A549 (cell line): ENCODE results near the gene SRD5A3. TPM values are rescaled to one million over a fixed set of nuclear protein-coding genes. Genes with fewer than 3 reads are reported as not detected.

Source experiments
- ATAC-seq, 2 experiments: fragments of 200-7000 bp in 1 of 2; fragments of >200 bp in 1 of 2; cut with Nextera tagmentation in 1 of 2; cut with Tn5 transposase in 1 of 2; 3 replicates each; pipeline versions ENCODE4 v1.8.0 to v1.9.1; 2018 to 2020; ENCODE audit warnings: mild to moderate bottlenecking in 1 of 2, moderate library complexity in 1 of 2
- CTCF ChIA-PET: fragments of 300-600 bp; sonication (Branson Sonifier 250); formaldehyde crosslinking; extraction: SDS; loops from one replicate; lab custom pipeline; 2021; ENCODE audit warnings: antibody characterized with exemption, inconsistent platforms; lab: Yijun Ruan, JAX
- POLR2A ChIA-PET: fragments of 350-600 bp; formaldehyde crosslinking; extraction: SDS; loops from one replicate; lab custom pipeline; 2021; ENCODE audit warnings: antibody characterized with exemption, inconsistent platforms; lab: Yijun Ruan, JAX
- DNase-seq, 2 experiments: peaks; one replicate each; pipeline versions ENCODE4 v3.0.0 to v3.0.0-alpha.2; 2011 to 2016; ENCODE audit warnings: low read depth in 1 of 2, low spot score in 1 of 2
- FAIRE-seq: peaks from 2 replicates; lab custom pipeline; 2011; peaks lifted over from hg19 to GRCh38; lab: Jason Lieb, UNC
- H3K27ac ChIP-seq, 2 experiments: fragments of >200 bp; sonication (Bioruptor Twin); formaldehyde crosslinking; 3 replicates each; pipeline ENCODE4 v1.5.1; 2016 to 2017
- H3K4me1 ChIP-seq: fragments of >200 bp; sonication (Bioruptor Twin); formaldehyde crosslinking; 3 replicates; pipeline ENCODE4 v1.6.1; 2016
- H3K4me2 ChIP-seq: fragments of >200 bp; sonication (Bioruptor Twin); formaldehyde crosslinking; 3 replicates; pipeline ENCODE4 v1.6.1; 2016
- H3K4me3 ChIP-seq: fragments of >200 bp; sonication (Bioruptor Twin); formaldehyde crosslinking; 3 replicates; pipeline ENCODE4 v1.5.1; 2016
- H3K9me3 ChIP-seq: fragments of >200 bp; sonication (Bioruptor Twin); formaldehyde crosslinking; 3 replicates; pipeline ENCODE4 v1.6.1; 2016
- BCL3 ChIP-seq: fragments of >200 bp; sonication (Bioruptor Twin); formaldehyde crosslinking; IDR thresholded peaks from 3 replicates; pipeline ENCODE4 v1.6.1; 2016
- BHLHE40 ChIP-seq: IDR thresholded peaks from 2 replicates; pipeline ENCODE4 v1.6.1; 2012; ENCODE audit warnings: low read depth, low read length, inconsistent platforms
- CBX2 ChIP-seq: fragments of 200-600 bp; sonication (generic); IDR thresholded peaks from 2 replicates; pipeline ENCODE4 v1.6.1; 2016; ENCODE audit warnings: low read depth, mild to moderate bottlenecking, borderline replicate concordance
- CBX8 ChIP-seq: fragments of 200-600 bp; sonication (generic); IDR thresholded peaks from 2 replicates; pipeline ENCODE4 v1.6.1; 2016
- CEBPB ChIP-seq, 2 experiments: fragments of >200 bp in 1 of 2; sonication (Bioruptor Twin) in 1 of 2; formaldehyde crosslinking in 1 of 2; IDR thresholded peaks; 2 replicates each; pipeline ENCODE4 v1.6.1; 2012 to 2016
- CHD2 ChIP-seq: fragments of 150-350 bp; IDR thresholded peaks from 2 replicates; pipeline ENCODE4 v1.6.1; 2014; ENCODE audit warnings: low read length; ENCODE audit not compliant: partially characterized antibody
- CHD4 ChIP-seq: fragments of 200-600 bp; sonication (generic); IDR thresholded peaks from 2 replicates; pipeline ENCODE4 v1.6.1; 2016; ENCODE audit warnings: antibody characterized with exemption, mild to moderate bottlenecking, borderline replicate concordance
- E2F6 ChIP-seq: IDR thresholded peaks from 2 replicates; pipeline ENCODE4 v1.6.1; 2012; ENCODE audit warnings: low read depth, borderline replicate concordance
- EHF ChIP-seq: fragments of 250-450 bp; sonication (Bioruptor Pico); IDR thresholded peaks from 2 replicates; pipeline ENCODE4 v1.5.0; 2020; ENCODE audit warnings: mild to moderate bottlenecking
- EHMT2 ChIP-seq: fragments of 200-600 bp; sonication (generic); IDR thresholded peaks from 2 replicates; pipeline ENCODE4 v1.6.1; 2016; ENCODE audit warnings: antibody characterized with exemption, low read depth, mild to moderate bottlenecking, moderate library complexity
- ESRRA ChIP-seq: fragments of 150-350 bp; IDR thresholded peaks from 2 replicates; pipeline ENCODE4 v1.6.1; 2014; ENCODE audit warnings: mild to moderate bottlenecking, low read length, borderline replicate concordance
- FOSL2 ChIP-seq, 2 experiments: fragments of 450-650 bp in 1 of 2; fragments of >200 bp in 1 of 2; sonication (Bioruptor Twin) in 1 of 2; formaldehyde crosslinking; IDR thresholded peaks; 2 replicates each; pipeline versions ENCODE4 v1.5.0 to v1.6.1; 2016 to 2020; ENCODE audit warnings: mild to moderate bottlenecking in 1 of 2, moderate library complexity in 1 of 2
- GATA3 ChIP-seq: IDR thresholded peaks from 2 replicates; pipeline ENCODE4 v1.6.1; 2012; ENCODE audit warnings: borderline replicate concordance
- HDAC2 ChIP-seq: fragments of 200-600 bp; sonication (generic); IDR thresholded peaks from 2 replicates; pipeline ENCODE4 v1.6.1; 2016
- HEYL ChIP-seq: fragments of 250-450 bp; sonication (Bioruptor Pico); IDR thresholded peaks from 2 replicates; pipeline ENCODE4 v1.8.0; 2021; ENCODE audit warnings: mild to moderate bottlenecking, moderate library complexity
- HOXB13 ChIP-seq: fragments of 250-450 bp; sonication (Bioruptor Pico); IDR thresholded peaks from 2 replicates; pipeline ENCODE4 v1.5.0; 2020; ENCODE audit warnings: low read depth, mild to moderate bottlenecking, moderate library complexity
- MAX ChIP-seq: IDR thresholded peaks from 2 replicates; pipeline ENCODE4 v1.6.1; 2012
- MAZ ChIP-seq: fragments of 150-350 bp; IDR thresholded peaks from 2 replicates; pipeline ENCODE4 v1.6.1; 2014; ENCODE audit warnings: antibody characterized with exemption, low read depth, low read length, borderline replicate concordance
- MYC ChIP-seq: IDR thresholded peaks from 2 replicates; pipeline ENCODE4 v1.6.1; 2012; ENCODE audit warnings: mild to moderate bottlenecking, inconsistent platforms, low read length, improper control_type of control experiment, borderline replicate concordance
- PHF8 ChIP-seq: fragments of 200-600 bp; sonication (generic); IDR thresholded peaks from 2 replicates; pipeline ENCODE4 v1.6.1; 2016; ENCODE audit warnings: low read depth, mild to moderate bottlenecking, antibody characterized with exemption, moderate library complexity, borderline replicate concordance
- POLR2A ChIP-seq: IDR thresholded peaks from 2 replicates; pipeline ENCODE4 v1.6.1; 2012; ENCODE audit warnings: mild to moderate bottlenecking, low read length
- POLR2AphosphoS2 ChIP-seq: conservative IDR thresholded peaks from 2 replicates; pipeline ENCODE4 v1.6.1; 2012; ENCODE audit warnings: low read length, improper control_type of control experiment, inconsistent platforms
- SMC3 ChIP-seq: fragments of >200 bp; sonication (Bioruptor Twin); formaldehyde crosslinking; IDR thresholded peaks from 3 replicates; pipeline ENCODE4 v1.6.1; 2018; ENCODE audit warnings: inconsistent platforms
- TFCP2L1 ChIP-seq: fragments of 250-450 bp; sonication (Bioruptor Pico); IDR thresholded peaks from 2 replicates; pipeline ENCODE4 v1.5.0; 2021; ENCODE audit warnings: mild to moderate bottlenecking
- ZFP36 ChIP-seq: fragments of 450-650 bp; IDR thresholded peaks from 2 replicates; pipeline ENCODE4 v1.6.1; 2014; ENCODE audit warnings: borderline replicate concordance; ENCODE audit not compliant: partially characterized antibody
- ZNF302 ChIP-seq: fragments of 250-450 bp; sonication (Bioruptor Pico); IDR thresholded peaks from 2 replicates; pipeline ENCODE4 v1.9.0; 2021; ENCODE audit warnings: inconsistent platforms, mild to moderate bottlenecking, moderate library complexity
- WGBS: methylation state at CpG from one replicate; pipeline ENCODE4 v1.1.6; 2017; ENCODE audit errors: missing lambda C conversion rate; 5-methylcytosine and 5-hydroxymethylcytosine counted together
- polyA plus RNA-seq, 4 experiments: library from polyadenylated mRNA; depleted of rRNA in 3 of 4; stranded (reverse); fragments of >200 nt; fragmentation: RNase III in 1 of 4; extraction: RNeasy Plus Mini Kit Qiagen cat#74134 plus additional on column Dnase treatment in 1 of 4; gene quantifications; 2 replicates in 3 of 4; 3 replicates in 1 of 4; pipeline ENCODE4 v1.2.3, GENCODE V29; 2011 to 2017
- TF ChIP-seq, protein P1 (sequence below): fragments of >200 bp; sonication (Bioruptor Twin); formaldehyde crosslinking; IDR thresholded peaks from 3 replicates; pipeline ENCODE4 v1.5.1; 2016

SRD5A3 gene
- polyA plus RNA-seq, 2 of the 4 experiments (the other 2 are of a cell fraction) = 5.9 to 11.1 TPM

GRCh38 chr4:55365345-55365728 lies 19.3 kb downstream of the SRD5A3 start:
- Histone ChIP-seq H3K4me1 (no peaks in the 10 kb centered on the region), H3K4me2 (no peak overlapping the region), H3K4me3 (no peak overlapping the region), H3K27ac (no peak overlapping the region), H3K9me3 (no peaks in the 10 kb centered on the region)
- DNase-seq (no peak), FAIRE-seq (no peak), ATAC-seq (no peak)
- ChIA-PET CTCF (no interaction called here), POLR2A (no interaction called here)
- TF ChIP-seq ESRRA (no peak), CHD2 (no peak), POLR2A (no peak), EHMT2 (no peak), CEBPB (IDR thresholded peaks at IDR 0.05) (no peak), MYC (no peak), POLR2AphosphoS2 (no peak), HEYL (no peak), CBX2 (no peak), CBX8 (no peak), EHF (CRISPR knock-in tag) (no peak), GATA3 (no peak), CHD4 (no peak), FOSL2 (IDR thresholded peaks at IDR 0.05) (no peak), FOSL2 (CRISPR knock-in tag; IDR thresholded peaks at IDR 0.05) (no peak)
- TF ChIP-seq, protein P1, sequence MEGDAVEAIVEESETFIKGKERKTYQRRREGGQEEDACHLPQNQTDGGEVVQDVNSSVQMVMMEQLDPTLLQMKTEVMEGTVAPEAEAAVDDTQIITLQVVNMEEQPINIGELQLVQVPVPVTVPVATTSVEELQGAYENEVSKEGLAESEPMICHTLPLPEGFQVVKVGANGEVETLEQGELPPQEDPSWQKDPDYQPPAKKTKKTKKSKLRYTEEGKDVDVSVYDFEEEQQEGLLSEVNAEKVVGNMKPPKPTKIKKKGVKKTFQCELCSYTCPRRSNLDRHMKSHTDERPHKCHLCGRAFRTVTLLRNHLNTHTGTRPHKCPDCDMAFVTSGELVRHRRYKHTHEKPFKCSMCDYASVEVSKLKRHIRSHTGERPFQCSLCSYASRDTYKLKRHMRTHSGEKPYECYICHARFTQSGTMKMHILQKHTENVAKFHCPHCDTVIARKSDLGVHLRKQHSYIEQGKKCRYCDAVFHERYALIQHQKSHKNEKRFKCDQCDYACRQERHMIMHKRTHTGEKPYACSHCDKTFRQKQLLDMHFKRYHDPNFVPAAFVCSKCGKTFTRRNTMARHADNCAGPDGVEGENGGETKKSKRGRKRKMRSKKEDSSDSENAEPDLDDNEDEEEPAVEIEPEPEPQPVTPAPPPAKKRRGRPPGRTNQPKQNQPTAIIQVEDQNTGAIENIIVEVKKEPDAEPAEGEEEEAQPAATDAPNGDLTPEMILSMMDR = no peak
- 95% methylated on average over 7 of the region's 7 CpGs for WGBS

DNA sequence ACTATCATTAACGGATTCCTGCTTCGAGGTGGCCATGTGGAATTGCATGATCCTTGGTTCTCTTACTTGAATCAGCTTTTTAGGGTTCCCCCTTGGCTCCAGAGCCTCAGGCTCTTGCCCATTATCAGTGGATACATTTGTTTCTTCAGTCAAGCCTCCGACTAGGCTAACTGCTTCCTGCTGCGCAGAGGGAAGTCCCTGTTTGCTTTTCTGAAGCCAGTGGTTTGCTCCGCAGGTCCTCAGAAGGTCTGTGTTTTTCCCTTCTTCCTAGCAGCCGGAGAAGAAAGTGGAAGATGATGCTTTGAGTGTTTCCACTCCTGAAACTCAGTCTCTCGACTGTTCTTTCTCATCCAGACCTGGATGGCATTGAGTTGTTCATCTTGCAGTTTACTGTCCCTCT lies 20.6 kb downstream of the SRD5A3 start:
- H3K4me1 ChIP-seq = no peaks in the 10 kb centered on the region
- H3K4me2 ChIP-seq = no peak overlapping the region
- WGBS = 80% methylated on average over 7 of the region's 7 CpGs
- ChIA-PET POLR2A (no interaction called here), CTCF (interaction anchor here (1.6 kb wide), 1 partner anchor 14 kb away, joined by 4 read pairs; no protein-coding TSS in a partner anchor)
- H3K4me3 ChIP-seq = no peak overlapping the region
- ATAC-seq (no peak), DNase-seq (no peak), FAIRE-seq (no peak)
- TF ChIP-seq MYC = no peak
- no peaks in the 10 kb centered on the region for H3K9me3 ChIP-seq
- H3K27ac ChIP-seq = no peak overlapping the region

GRCh38 chr4:55367084-55367722 lies 21.2 kb downstream of the SRD5A3 start:
- no peak for FAIRE-seq
- Histone ChIP-seq H3K4me1 (no peaks in the 10 kb centered on the region), H3K4me2 (no peak overlapping the region), H3K4me3 (no peak overlapping the region), H3K27ac (no peak overlapping the region), H3K9me3 (no peaks in the 10 kb centered on the region)
- CTCF ChIA-PET = interaction anchor here (1.6 kb wide), 1 partner anchor 14 kb away, joined by 4 read pairs; no protein-coding TSS in a partner anchor
- POLR2A ChIA-PET = no interaction called here
- 58% methylated on average over 6 of the region's 6 CpGs for WGBS
- TF ChIP-seq HDAC2 (no peak), ZNF302 (no peak), PHF8 (no peak), TFCP2L1 (CRISPR knock-in tag) (no peak), SMC3 (no peak), MAX (no peak), BCL3 (no peak), EHMT2 (no peak), E2F6 (no peak), ZFP36 (no peak), BHLHE40 (no peak), MAZ (no peak), CBX8 (no peak), HOXB13 (CRISPR knock-in tag) (no peak)
- DNase-seq = no peak
- no peak for ATAC-seq
